IMR-90 (cell line): ENCODE measurements around the gene CAPN8.

Source experiments
- CHD1 ChIP-seq: IDR thresholded peaks from 2 replicates; pipeline ENCODE4 v1.6.1; 2012; ENCODE audit warnings: low read depth, low read length, improper control_type of control experiment
- POLR2A ChIP-seq: IDR thresholded peaks from 2 replicates; pipeline ENCODE4 v1.6.1; 2012; ENCODE audit warnings: mild to moderate bottlenecking, low read depth, low read length
- TF ChIP-seq, protein P1 (sequence below): fragments of 150-350 bp; IDR thresholded peaks from 2 replicates; pipeline ENCODE4 v1.6.1; 2017; ENCODE audit warnings: mild to moderate bottlenecking, antibody characterized with exemption, low read length, low read depth

GRCh38 chr1:223542831-223543230 lies 122.7 kb downstream of the CAPN8 start:
- no peak for TF ChIP-seq POLR2A
- TF ChIP-seq, protein P1, sequence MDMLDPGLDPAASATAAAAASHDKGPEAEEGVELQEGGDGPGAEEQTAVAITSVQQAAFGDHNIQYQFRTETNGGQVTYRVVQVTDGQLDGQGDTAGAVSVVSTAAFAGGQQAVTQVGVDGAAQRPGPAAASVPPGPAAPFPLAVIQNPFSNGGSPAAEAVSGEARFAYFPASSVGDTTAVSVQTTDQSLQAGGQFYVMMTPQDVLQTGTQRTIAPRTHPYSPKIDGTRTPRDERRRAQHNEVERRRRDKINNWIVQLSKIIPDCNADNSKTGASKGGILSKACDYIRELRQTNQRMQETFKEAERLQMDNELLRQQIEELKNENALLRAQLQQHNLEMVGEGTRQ = no peak
- no peak for TF ChIP-seq CHD1
